ENCODE data around the gene DMXL1. TPM values are rescaled to one million over a fixed set of nuclear protein-coding genes. Genes with fewer than 3 reads are reported as not detected.
"Not testable (repeated sequence)": the region's sequence is repeated elsewhere in the genome, so short reads cannot be mapped to it uniquely, and the experiment has no call there.

DMXL1 gene
- polyA plus RNA-seq, 3 donors from 2014 or later = 14.0 to 15.6 (median 14.7) TPM

DNA sequence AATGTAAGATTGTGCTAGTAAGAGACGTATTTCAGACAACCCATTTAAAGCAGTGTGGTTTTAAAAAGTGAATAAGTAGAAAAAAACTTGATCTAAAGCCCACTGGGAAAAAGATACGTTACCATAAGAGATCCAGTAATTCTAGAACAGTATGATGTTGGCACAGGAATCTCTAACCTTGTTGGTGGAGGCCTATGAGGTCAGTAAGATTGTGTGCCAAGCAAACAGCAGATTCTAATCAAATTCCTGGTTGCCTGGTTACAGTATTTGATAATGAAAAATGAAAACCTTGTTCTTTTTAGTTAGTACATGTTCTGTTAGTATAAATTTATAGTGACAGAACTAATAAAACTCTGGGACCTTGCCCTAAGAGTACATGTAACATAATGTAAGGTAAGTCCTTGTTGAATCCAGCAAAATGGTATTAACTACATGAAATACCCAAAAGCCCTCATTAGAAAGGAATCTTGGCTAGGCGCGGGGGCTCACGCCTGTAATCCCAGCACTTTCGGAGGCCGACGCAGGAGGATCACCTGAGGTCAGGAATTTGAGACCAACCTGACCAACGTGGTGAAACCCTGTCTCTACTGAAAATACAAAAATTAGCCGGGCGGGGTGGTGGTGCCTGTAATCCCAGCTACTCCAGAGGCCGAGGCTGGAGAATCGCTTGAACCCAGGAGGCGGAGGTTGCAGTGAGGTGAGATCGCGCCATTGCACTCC, 33.2 kb upstream of the DMXL1 start:
- no peak for DNase-seq
- Mint-ChIP-seq H3K4me3 (no peak overlapping the region), H3K27me3 (ENCODE audit: low read depth in 3 of 3) (peaks cover 0 to 3% (median 0%) of the 10 kb centered on the region in 3 donors), H3K9me3 (no peaks in the 10 kb centered on the region), H3K27ac (no peak overlapping the region), H3K36me3 (no peaks in the 10 kb centered on the region), H3K4me1 (no peaks in the 10 kb centered on the region)

- Mint-ChIP-seq H3K9me3 (no peaks in the 10 kb centered on the region), H3K36me3 (no peaks in the 10 kb centered on the region), H3K27me3 (ENCODE audit: low read depth in 3 of 3) (peaks cover 0 to 1% (median 0%) of the 10 kb centered on the region in 3 donors), H3K4me1 (no peaks in the 10 kb centered on the region), H3K27ac (no peak overlapping the region), H3K4me3 (no peak overlapping the region)
- no peak for DNase-seq
Measured at GRCh38 chr5:119048246-119048645, 22.6 kb upstream of the DMXL1 start.

- Mint-ChIP-seq H3K9me3 (no peaks in the 10 kb centered on the region), H3K4me1 (no peaks in the 10 kb centered on the region), H3K36me3 (no peaks in the 10 kb centered on the region), H3K27me3 (ENCODE audit: low read depth in 3 of 3) (peaks cover 0 to 1% (median 0%) of the 10 kb centered on the region in 3 donors), H3K27ac (no peak overlapping the region), H3K4me3 (no peak overlapping the region)
- no peak for DNase-seq
Measured at GRCh38 chr5:119049824-119050449, 20.9 kb upstream of the DMXL1 start.

- Mint-ChIP-seq H3K9me3 (no peaks in the 10 kb centered on the region), H3K36me3 (no peaks in the 10 kb centered on the region), H3K4me1 (no peaks in the 10 kb centered on the region), H3K27me3 (ENCODE audit: low read depth in 3 of 3) (peaks cover 0 to 2% (median 1%) of the 10 kb centered on the region in 3 donors), H3K27ac (no peak overlapping the region), H3K4me3 (no peak overlapping the region)
- no peak for DNase-seq
Measured at GRCh38 chr5:119054101-119054500, 16.8 kb upstream of the DMXL1 start.

DNA sequence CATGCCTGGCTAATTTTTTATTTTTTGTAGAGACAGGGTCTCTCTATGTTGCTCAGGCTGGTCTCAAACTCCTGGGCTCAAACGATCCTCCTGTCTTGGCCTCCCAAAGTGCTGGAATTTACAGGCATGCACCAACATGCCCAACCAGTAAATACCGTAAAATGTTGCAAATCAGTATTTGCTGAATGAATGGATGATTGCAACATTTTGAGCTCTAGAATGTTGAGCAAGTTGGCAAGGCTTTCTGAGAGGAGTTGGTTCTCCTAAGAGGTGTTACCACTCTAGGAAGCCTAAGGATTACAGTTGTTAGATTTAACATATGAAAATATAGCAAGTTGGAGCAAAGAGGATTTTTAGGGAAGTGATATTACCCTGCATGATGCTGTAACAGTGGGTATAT, 15.6 kb upstream of the DMXL1 start:
- Mint-ChIP-seq H3K27me3 (ENCODE audit: low read depth in 3 of 3) (peaks cover 0 to 2% (median 0%) of the 10 kb centered on the region in 3 donors), H3K27ac (no peak overlapping the region), H3K36me3 (no peaks in the 10 kb centered on the region), H3K4me1 (no peaks in the 10 kb centered on the region), H3K4me3 (no peak overlapping the region), H3K9me3 (no peaks in the 10 kb centered on the region)
- no peak for DNase-seq

GRCh38 chr5:119058979-119059529, 11.8 kb upstream of the DMXL1 start:
- peaks cover 4 to 8% of the 10 kb centered on the region in 2 donors for H3K4me1 Mint-ChIP-seq
- no peaks in the 10 kb centered on the region for H3K9me3 Mint-ChIP-seq
- H3K27ac Mint-ChIP-seq = no peak overlapping the region
- no peaks in the 10 kb centered on the region for H3K36me3 Mint-ChIP-seq
- H3K4me3 Mint-ChIP-seq = no peak overlapping the region
- DNase-seq = no peak
- peaks cover 0 to 2% (median 0%) of the 10 kb centered on the region in 3 donors for H3K27me3 Mint-ChIP-seq (ENCODE audit: low read depth in 3 of 3)

GRCh38 chr5:119059740-119060255, 11.1 kb upstream of the DMXL1 start:
- no peak for DNase-seq
- no peaks in the 10 kb centered on the region for H3K36me3 Mint-ChIP-seq
- H3K27ac Mint-ChIP-seq = no peak overlapping the region
- H3K9me3 Mint-ChIP-seq = no peaks in the 10 kb centered on the region
- peaks cover 0 to 2% (median 0%) of the 10 kb centered on the region in 3 donors for H3K27me3 Mint-ChIP-seq (ENCODE audit: low read depth in 3 of 3)
- no peak overlapping the region for H3K4me3 Mint-ChIP-seq
- peaks cover 6 to 12% of the 10 kb centered on the region in 2 donors for H3K4me1 Mint-ChIP-seq

DNA sequence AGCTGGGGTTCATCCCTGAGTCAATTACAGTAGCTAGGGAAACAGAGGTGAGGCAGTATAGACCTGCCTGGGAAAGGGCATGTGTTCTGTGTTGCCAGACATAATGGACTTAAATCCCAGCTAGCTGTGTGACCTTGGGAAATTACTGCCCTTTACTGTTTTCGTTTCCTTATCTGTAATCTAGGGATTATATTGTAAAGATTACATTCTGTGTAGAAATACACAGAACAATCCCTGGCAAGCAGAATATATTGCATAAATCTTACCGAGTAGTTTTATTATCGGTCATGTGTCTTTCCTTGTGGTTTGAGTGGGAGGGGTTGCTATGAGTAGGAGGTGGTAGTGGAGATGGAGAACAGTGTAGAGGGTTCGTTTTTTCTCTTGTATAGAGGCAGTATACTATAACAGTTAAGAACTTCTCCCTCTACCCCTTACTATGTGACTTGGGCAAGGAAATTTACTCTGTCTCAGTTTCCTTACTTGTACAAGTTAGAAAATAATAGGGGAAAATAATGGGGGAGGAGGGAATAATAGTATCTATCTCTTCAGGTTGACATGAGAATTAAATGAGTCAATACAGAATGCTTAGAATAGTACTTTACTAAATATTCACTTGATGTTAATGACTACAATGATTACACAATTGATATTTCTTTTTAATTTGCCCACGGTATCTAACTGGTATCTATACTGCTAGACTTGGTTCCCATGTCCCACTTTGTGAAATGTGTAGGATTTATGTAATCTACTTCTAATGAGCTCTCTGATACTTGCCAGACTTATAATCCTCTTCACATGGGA, 7.1 kb upstream of the DMXL1 start:
- H3K27me3 Mint-ChIP-seq (ENCODE audit: low read depth in 3 of 3) = no peaks in the 10 kb centered on the region
- H3K9me3 Mint-ChIP-seq = no peaks in the 10 kb centered on the region
- H3K4me1 Mint-ChIP-seq = peaks cover 6 to 12% of the 10 kb centered on the region in 2 donors
- no peak overlapping the region for H3K4me3 Mint-ChIP-seq
- no peaks in the 10 kb centered on the region for H3K36me3 Mint-ChIP-seq
- no peak for DNase-seq
- no peak overlapping the region for H3K27ac Mint-ChIP-seq

DNA sequence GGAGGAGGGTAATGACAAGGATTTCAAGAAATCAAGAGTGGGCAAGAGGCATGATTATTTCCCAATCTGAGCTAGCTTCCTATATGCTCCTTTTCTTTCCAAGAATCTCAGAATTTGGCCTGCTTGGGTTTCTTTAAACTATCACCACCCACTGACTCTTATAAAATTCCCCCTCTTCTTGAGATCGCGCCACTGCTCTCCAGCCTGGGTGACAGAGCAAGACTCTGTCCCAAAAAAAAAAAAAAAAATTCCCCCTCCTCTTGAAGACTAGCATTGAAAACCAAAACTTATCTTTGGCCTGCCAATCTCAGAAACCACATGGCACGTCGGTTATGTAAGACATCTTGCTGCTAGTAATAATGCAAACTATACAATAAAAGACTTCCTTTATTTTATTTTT, 3.4 kb upstream of the DMXL1 start:
- no peaks in the 10 kb centered on the region for H3K9me3 Mint-ChIP-seq
- no peak for DNase-seq
- H3K4me1 Mint-ChIP-seq = peaks cover 18 to 31% of the 10 kb centered on the region in 2 donors
- peaks cover 5 to 10% (median 7%) of the 10 kb centered on the region in 3 donors for H3K27me3 Mint-ChIP-seq (ENCODE audit: low read depth in 3 of 3)
- H3K36me3 Mint-ChIP-seq = no peaks in the 10 kb centered on the region
- H3K4me3 Mint-ChIP-seq = no peak overlapping the region
- no peak overlapping the region for H3K27ac Mint-ChIP-seq

GRCh38 chr5:119070578-119070827, 384 bp upstream of the DMXL1 start:
- peaks cover 33 to 45% of the 10 kb centered on the region in 2 donors for H3K4me1 Mint-ChIP-seq
- H3K9me3 Mint-ChIP-seq = no peaks in the 10 kb centered on the region

GRCh38 chr5:119071561-119071995, 691 bp downstream of the DMXL1 start:
- Mint-ChIP-seq H3K27me3 (ENCODE audit: low read depth in 3 of 3) (peaks cover 6 to 13% (median 7%) of the 10 kb centered on the region in 3 donors), H3K27ac (peak overlapping the region; percentile 93 to 99 (median 95)), H3K4me3 (peak overlapping the region; percentile 94 to 100 (median 98)), H3K9me3 (no peaks in the 10 kb centered on the region), H3K4me1 (peaks cover 41 to 56% of the 10 kb centered on the region in 2 donors), H3K36me3 (no peaks in the 10 kb centered on the region)
- DNase-seq = no peak

More at GRCh38 chr5:119070578-119070827, 384 bp upstream of the DMXL1 start:
- Mint-ChIP-seq H3K27me3 (ENCODE audit: low read depth in 3 of 3) (peaks cover 6 to 13% (median 7%) of the 10 kb centered on the region in 3 donors), H3K36me3 (no peaks in the 10 kb centered on the region), H3K4me3 (peak overlapping the region; percentile 94 to 100 (median 99)), H3K27ac (peak overlapping the region; percentile 95 to 100 (median 98))
- no peak for DNase-seq

DNA sequence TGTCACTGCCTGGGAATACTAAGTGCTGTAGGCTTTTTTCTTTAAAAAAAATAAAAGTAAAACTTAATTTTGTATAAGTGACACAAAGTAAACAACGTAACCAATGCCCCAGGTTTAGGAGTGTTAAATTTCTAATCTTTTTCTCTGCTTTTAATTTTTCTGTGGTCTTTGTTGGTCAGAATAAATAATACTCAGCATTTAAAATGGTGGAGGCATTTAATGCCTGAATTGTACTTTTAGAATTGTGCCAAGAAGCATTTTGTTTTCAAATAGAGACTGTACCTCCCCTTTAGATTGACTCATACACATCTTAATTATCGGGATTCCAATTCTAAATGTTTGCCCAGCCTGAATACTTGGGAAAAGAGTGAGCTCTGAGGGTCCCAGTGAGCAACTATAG, 1.6 kb downstream of the DMXL1 start:
- DNase-seq = no peak
- peak overlapping the region in 3 of 6 donors; percentile 24 to 84 (median 68) for H3K27ac Mint-ChIP-seq
- H3K9me3 Mint-ChIP-seq = no peaks in the 10 kb centered on the region
- peak overlapping the region; percentile 54 to 74 (median 65) for H3K4me3 Mint-ChIP-seq
- H3K4me1 Mint-ChIP-seq = peaks cover 41 to 58% of the 10 kb centered on the region in 2 donors
- H3K27me3 Mint-ChIP-seq (ENCODE audit: low read depth in 3 of 3) = peaks cover 6 to 13% (median 7%) of the 10 kb centered on the region in 3 donors
- no peaks in the 10 kb centered on the region for H3K36me3 Mint-ChIP-seq

DNA sequence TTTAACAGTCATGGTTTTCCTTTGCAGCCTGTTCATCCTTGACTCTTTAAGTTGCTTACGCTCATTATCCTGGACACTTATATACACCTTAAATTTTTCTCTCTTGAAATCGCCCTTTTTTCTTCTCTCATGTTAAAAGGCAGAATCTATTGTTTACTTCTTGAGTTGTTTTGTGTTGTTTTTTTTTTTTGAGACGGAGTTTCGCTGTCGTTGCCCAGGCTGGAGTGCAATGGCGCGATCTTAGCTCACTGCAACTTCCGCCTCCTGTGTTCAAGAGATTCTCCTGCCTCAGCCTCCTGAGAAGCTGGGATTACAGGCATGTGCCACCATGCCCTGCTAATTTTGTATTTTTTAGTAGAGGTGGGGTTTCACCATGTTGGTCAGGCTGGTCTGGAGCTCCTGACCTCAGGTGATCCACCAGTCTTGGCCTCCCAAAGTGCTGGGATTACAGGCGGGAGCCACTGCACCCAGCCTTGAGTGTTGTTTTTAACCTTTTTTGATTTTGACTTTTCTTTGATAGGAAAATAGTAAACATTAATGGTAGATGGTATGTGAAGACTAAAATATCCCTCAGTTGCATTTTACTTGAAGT, 3.0 kb downstream of the DMXL1 start:
- DNase-seq, H3K36me3 Mint-ChIP-seq, H3K9me3 Mint-ChIP-seq: not testable (repeated sequence)
- Mint-ChIP-seq H3K27ac (peak overlapping the region in 1 of 6 donors; percentile 13), H3K4me1 (peaks cover 43 to 60% of the 10 kb centered on the region in 2 donors), H3K27me3 (ENCODE audit: low read depth in 3 of 3) (peaks cover 6 to 13% (median 7%) of the 10 kb centered on the region in 3 donors), H3K4me3 (peak overlapping the region in 2 of 5 donors; percentile 34 to 36)

Measured in immature natural killer cell (primary cell).